Activated gamma-delta T cell (primary cell): ENCODE data around the gene EPHB2.
"Not testable (repeated sequence)": the region's sequence is repeated elsewhere in the genome, so short reads cannot be mapped to it uniquely, and the experiment has no call there.

Experiments used
- DNase-seq: peaks from one replicate; lab custom pipeline; 2025; lab: John Stamatoyannopoulos, UW

The EPHB2 gene

GRCh38 chr1:22915231-22915630, 204.6 kb downstream of the EPHB2 start:
- no peak for DNase-seq

GRCh38 chr1:22915816-22916470, 205.3 kb downstream of the EPHB2 start:
- DNase-seq: no peak

- no peak for DNase-seq
Observed at GRCh38 chr1:22916471-22916820, 205.8 kb downstream of the EPHB2 start.

GRCh38 chr1:22917989-22918388, 207.3 kb downstream of the EPHB2 start:
- no peak for DNase-seq

- no peak for DNase-seq
Observed at GRCh38 chr1:22918644-22919043, 208.0 kb downstream of the EPHB2 start.

- no peak for DNase-seq
Observed at GRCh38 chr1:22919341-22920025, 208.8 kb downstream of the EPHB2 start.

- no peak for DNase-seq
Observed at GRCh38 chr1:22920026-22920733, 209.5 kb downstream of the EPHB2 start.

DNA sequence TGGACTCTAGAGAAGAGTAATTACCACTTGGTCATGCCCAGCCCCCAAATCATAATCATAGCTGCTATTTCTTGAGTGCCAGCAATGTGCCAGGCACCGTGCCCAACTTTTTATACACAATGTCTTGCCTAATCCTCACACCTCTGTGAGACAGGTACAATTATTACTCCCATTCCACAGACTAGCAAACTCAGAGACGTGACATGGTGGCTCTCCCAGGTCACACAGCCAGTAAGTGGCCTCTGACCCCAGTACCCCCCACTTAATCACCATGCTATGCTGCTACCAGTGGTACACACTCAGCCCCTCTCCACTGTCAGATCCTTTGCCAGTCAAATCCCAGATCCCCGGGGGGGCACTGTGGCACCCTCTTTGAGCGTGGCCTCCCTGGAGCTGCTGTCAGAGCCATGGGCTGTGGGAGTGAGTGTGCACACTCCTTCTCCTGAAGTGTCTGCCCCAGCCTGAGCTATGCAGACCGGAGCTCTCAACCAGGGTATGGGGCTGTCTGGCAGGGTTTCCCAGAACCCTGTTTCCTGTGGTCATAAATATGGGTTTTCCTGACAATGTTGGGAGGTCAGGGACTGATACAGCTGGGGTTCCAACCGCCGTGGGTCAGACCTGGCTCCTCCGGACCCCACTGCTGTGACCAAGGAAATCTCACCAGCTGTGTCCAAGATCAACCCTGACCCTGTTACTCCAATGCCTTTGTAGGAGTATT, 210.3 kb downstream of the EPHB2 start:
- DNase-seq: no peak

DNA sequence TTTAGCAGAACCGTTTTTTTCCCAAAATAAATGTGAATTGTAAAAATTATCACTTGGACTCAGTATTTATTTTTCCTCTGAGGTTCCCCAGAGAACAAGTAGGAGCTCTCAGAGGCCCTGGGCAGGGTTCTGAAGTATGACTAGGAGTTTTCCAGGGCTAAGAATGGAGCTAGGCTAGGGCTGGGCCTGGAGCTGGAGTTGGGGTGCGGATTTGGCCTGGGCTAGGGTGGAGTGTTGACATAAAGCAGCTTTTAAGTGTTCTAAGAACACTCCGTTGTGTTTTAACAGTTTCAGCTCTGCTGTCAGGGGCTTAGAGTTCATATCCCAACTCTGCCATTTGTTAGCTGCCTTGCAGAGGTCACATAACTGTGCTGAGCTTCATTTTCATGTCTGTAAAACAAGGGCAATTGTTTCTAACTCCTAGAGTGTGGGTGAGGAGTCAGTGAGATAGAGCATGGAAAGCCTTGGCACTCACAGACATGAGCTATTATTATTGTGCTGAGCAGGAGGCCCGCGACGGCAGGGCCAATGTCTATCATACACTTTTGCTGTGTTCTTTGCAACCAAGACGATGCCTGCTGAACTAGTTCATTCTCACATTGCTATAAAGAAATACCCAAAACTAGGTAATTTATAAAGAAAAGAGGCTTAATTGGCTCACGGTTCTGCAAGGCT, 210.9 kb downstream of the EPHB2 start:
- DNase-seq: no peak

GRCh38 chr1:22922640-22923039, 212.0 kb downstream of the EPHB2 start:
- DNase-seq: no peak

DNA sequence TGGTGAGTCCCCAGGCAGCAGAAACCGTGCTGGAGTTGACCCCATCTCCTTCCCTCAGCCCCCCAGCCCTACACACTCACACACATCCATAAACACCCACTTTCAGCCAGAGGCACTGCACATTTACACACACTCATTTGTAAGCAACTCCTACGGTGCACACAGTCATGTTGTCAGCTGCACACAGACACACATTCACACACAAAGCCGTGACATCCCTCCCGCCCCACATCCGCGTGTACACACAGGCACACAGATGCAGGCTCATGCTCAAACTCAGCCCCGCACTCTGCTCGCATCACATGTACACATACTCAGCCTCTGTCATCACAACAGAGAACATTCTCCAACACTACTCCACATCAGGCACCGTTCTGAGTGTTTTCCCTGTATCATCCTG, 214.5 kb downstream of the EPHB2 start:
- no peak for DNase-seq

DNA sequence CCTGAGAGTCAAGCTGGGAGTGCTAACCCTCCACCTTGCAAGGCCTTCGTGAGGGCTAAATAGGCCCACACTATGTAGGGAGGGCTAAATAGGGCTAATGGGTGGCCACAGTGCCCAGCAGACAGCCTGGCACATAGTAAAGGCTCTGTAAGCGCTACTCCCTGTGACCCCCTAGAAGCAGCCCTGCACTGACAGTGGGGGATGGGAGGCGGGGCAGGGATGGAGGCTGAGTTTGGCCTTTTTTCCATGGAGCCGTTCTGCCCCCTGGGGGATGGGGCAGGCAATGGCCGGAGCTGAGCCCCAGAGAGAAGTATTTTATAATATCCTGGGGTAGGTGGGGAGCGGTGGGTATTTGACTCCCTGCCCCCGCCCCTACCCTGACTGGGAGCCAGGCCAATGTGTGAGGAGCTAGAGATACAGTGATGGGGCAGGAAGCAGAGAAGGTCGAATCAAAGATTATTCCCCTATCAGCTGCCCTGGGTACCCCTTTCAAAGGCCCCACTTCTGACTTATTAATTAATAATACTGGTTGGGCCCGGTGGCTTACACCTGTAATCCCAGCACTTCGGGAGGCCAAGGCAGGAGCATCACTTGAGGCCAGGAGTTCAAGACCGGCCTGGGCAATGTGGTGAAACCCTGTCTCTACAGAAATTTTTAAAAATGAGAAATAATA, 219.7 kb downstream of the EPHB2 start:
- DNase-seq: no peak

DNA sequence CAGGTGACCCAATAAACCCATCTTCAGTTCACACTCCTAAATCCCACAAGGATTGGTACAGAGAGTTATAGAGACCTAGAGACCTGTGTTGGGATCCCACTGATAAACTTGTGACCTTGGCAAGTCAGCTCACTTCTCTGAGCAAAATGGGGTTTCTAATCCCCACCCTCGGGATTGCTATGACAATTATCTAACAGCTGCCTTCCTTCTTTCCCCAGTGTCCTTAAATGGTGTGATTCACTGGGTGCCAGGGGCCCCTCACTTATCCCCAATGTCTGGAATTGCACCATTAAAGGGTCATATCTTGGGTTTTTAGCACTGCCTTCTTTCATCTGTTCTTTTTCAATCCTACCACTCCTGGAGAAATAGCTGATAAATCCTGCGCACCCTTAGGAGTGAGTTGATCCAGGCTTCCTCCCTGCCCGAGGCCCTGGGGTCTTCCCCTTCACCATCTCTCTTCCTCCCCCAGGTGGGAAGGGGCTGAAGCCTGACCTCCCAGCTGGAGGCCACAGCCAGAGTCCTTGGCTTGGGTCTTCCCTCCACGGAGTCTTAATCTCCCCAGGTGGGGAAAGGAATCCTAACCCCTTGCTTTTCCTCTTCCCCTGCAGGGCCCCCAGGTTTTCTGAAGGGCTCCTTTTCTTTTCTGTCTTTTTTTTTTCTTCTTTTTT, 222.3 kb downstream of the EPHB2 start:
- no peak for DNase-seq

GRCh38 chr1:22935433-22935832, 224.8 kb downstream of the EPHB2 start:
- DNase-seq: no peak

- DNase-seq: no peak
Observed at GRCh38 chr1:22936681-22937080, 226.0 kb downstream of the EPHB2 start.

DNA sequence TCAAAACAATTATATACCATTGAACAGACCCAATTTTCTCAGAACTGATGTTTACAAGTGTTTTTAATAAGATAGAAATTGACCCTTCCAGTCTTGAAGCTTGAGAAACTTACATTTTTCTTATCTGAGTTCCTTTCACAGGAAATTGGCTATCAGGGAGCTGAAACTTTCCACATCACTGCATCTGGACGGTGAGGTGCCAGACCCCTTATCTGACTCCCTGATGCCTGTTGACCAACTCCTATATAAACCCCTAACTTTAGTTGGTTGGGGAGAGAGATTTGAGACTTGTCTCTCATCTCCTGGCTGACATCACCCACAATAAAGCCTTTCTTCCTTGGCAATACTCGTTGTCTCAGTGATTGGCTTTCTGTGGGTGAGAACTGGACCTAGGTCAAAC, 230.6 kb downstream of the EPHB2 start:
- DNase-seq: no peak

DNA sequence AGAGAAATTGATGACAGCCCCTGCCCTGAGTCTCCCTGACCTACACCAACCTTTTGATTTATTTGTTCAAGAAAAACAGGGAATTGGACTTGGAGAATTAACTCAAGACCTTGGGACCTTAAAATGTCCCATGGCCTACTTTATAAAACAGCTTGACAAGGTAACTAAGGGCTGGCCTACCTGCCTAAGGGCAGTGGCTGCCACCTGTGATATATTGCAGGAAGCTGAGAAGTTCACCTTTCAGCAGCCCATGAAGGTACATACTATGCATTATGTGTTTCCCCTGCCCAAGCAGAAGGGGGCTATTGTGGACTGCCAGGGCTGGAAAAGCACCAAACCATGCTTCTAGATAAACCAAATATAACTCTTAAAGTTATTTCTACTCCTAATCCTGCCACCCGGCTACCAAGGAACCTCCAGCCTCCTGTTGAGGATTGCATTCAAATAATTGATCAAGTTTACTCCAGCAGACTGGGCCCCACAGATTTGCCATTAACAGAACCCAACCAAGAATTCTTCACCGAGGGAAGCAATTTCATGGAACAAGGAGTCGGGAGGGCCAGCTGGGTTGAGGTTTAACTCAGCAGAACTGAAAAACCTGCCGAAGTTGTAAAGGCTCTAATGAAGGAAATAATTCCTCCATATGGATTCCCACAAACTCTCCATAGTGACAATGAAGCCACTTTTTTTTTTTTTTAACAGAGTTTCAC, 233.9 kb downstream of the EPHB2 start:
- no peak for DNase-seq

GRCh38 chr1:22945171-22945570, 234.5 kb downstream of the EPHB2 start:
- DNase-seq: not testable (repeated sequence)

DNA sequence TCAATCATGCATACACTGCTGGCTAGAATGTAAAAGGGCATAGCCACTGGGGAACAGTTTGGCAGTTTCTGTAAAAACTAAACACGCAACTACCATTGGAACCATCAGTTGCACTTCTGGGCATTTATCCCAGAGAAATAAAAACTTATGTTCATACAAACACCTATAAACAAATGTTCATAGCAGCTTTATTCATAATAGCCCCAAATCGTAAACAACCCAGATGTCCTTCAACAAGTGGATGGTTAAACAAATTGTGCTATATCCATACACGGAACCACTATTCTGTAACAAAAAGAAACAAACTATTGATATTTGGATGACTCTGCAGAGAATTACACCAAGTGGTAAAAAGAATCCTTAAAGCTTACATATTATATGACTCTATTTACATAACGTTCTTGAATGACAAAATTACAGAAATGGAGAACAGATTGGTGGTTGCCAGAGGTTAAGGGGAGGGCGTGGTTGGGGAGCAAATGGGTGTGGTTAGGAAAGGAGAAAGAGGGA, 239.2 kb downstream of the EPHB2 start:
- DNase-seq: no peak

GRCh38 chr1:22951796-22952195, 241.2 kb downstream of the EPHB2 start:
- no peak for DNase-seq
